H1 (cell line): Measurements from ENCODE around the gene POLA2. TPM values are rescaled to one million over a fixed set of nuclear protein-coding genes. Genes with fewer than 3 reads are reported as not detected.

Experiments used
- EZH2 ChIP-seq: fragments of 200-600 bp; sonication (generic); IDR thresholded peaks from 2 replicates; pipeline ENCODE4 v1.7.1; 2012; ENCODE audit warnings: low read depth, mild to moderate bottlenecking, moderate library complexity, low read length, inconsistent platforms; ENCODE audit not compliant: severe bottlenecking
- POU5F1 ChIP-seq: IDR thresholded peaks from 2 replicates; pipeline ENCODE4 v1.6.1; 2011; ENCODE audit warnings: low read depth, mild to moderate bottlenecking, low read length, moderate library complexity
- RNF2 ChIP-seq: fragments of 200-900, 300-1000 bp; sonication (generic); IDR thresholded peaks from 2 replicates; pipeline ENCODE4 v1.7.1; 2016; ENCODE audit warnings: borderline replicate concordance, low read depth, mild to moderate bottlenecking, antibody characterized with exemption, low read length; ENCODE audit not compliant: poor library complexity, severe bottlenecking; ENCODE audit errors: missing control alignments
- polyA plus RNA-seq, 7 experiments: library from polyadenylated mRNA; depleted of rRNA in 3 of 7; stranded (reverse) in 5 of 7; unstranded in 2 of 7; fragments of >200 nt in 5 of 7; fragments of 200-250 nt in 2 of 7; gene quantifications; 1 replicate in 5 of 7; 2 replicates in 1 of 7; 4 replicates in 1 of 7; pipeline versions ENCODE4 v1.2.1 to v1.2.3, GENCODE V29; 2011 to 2013; ENCODE audit warnings: missing spikeins in 2 of 7, mixed read lengths in 2 of 7
- total RNA-seq: library from RNA; stranded (reverse); fragmentation: NEBNext Ultra II Directional; extraction: Animal tissue kit (Norgen Biotek cat#: 25700); gene quantifications from 2 replicates; pipeline ENCODE4 v1.2.1, GENCODE V29; 2021

The POLA2 gene
- total and polyA plus RNA-seq, 2 of the 8 experiments (the other 6 are each of a cell fraction or from before 2014, with no cell fraction given) = 31.2 to 55.9 TPM

DNA sequence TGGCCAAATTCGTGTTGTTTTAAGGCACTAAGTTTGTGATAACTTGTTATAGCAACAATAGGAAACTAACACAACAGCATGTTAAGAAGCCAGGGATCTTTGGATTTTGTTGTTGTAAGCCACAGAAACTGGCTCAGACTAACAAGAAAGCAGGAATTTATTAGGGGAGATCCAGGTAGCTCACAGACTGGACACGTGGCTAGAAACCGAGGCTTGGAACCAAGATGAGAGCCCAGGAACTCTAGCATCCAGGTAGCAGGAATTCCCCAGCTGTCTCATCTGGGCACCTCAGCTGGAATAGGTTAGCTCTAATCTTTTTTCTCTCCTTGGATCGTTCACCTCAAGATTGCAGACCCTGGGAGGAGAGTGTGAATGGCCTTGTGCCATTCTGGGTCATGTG is 24.9 kb downstream of the POLA2 start (continued):
- TF ChIP-seq RNF2 (no peak), EZH2 (no peak), POU5F1 (no peak)
